Colonic mucosa (tissue), 4 donors: ENCODE measurements around the gene ZNF718. TPM values are rescaled to one million over a fixed set of nuclear protein-coding genes. Genes with fewer than 3 reads are reported as not detected.
"Not testable (repeated sequence)": the region's sequence is repeated elsewhere in the genome, so short reads cannot be mapped to it uniquely, and the experiment has no call there.

ENCODE experiments used
- DNase-seq: peaks from one replicate; pipeline ENCODE4 v3.0.0-alpha.2; 2020
- H3K27ac ChIP-seq: fragments of 200-600 bp; one replicate; pipeline ENCODE4 v1.8.0; 2021
- H3K27me3 ChIP-seq: fragments of 200-600 bp; one replicate; pipeline ENCODE4 v1.8.0; 2021
- H3K36me3 ChIP-seq: fragments of 200-600 bp; one replicate; pipeline ENCODE4 v1.8.0; 2021
- H3K4me1 ChIP-seq: fragments of 200-600 bp; one replicate; pipeline ENCODE4 v1.8.0; 2021; ENCODE audit warnings: mild to moderate bottlenecking
- H3K4me3 ChIP-seq: fragments of 200-600 bp; one replicate; pipeline ENCODE4 v1.8.0; 2021
- H3K9ac ChIP-seq, 2 donors: one replicate each; pipeline ENCODE4 v1.7.0; 2013; ENCODE audit warnings: control low read depth in 2 of 2, low read depth in 2 of 2, low read length in 2 of 2
- H3K9me3 ChIP-seq: fragments of 200-600 bp; one replicate; pipeline ENCODE4 v1.8.0; 2021
- intact Hi-C: fragments of 100-400 bp; cut with DNase I; formaldehyde crosslinking; loops from one replicate; pipeline ENCODE4 v1.14.1; 2022
- total RNA-seq, 2 donors: library from RNA; stranded (reverse); fragmentation: NEBNext Ultra II Directional in 1 of 2; extraction: Animal tissue kit (Norgen Biotek cat#: 25700) in 1 of 2; gene quantifications; one replicate each; pipeline ENCODE4 v1.2.1, GENCODE V29; 2021
- TF ChIP-seq, protein P1 (sequence below): fragments of 200-600 bp; IDR thresholded peaks from one replicate; pipeline ENCODE4 v1.8.0; 2022; ENCODE audit warnings: antibody characterized with exemption, mild to moderate bottlenecking
- donor health status: healthy.
- donor health status: DM: no; HTN: no; CAD: no.
- donor health status: DM: no; HTN: no; CAD: no.

ZNF718 gene
- 1 to 10 TPM; 5.4 to 7.9 TPM for total RNA-seq

DNA sequence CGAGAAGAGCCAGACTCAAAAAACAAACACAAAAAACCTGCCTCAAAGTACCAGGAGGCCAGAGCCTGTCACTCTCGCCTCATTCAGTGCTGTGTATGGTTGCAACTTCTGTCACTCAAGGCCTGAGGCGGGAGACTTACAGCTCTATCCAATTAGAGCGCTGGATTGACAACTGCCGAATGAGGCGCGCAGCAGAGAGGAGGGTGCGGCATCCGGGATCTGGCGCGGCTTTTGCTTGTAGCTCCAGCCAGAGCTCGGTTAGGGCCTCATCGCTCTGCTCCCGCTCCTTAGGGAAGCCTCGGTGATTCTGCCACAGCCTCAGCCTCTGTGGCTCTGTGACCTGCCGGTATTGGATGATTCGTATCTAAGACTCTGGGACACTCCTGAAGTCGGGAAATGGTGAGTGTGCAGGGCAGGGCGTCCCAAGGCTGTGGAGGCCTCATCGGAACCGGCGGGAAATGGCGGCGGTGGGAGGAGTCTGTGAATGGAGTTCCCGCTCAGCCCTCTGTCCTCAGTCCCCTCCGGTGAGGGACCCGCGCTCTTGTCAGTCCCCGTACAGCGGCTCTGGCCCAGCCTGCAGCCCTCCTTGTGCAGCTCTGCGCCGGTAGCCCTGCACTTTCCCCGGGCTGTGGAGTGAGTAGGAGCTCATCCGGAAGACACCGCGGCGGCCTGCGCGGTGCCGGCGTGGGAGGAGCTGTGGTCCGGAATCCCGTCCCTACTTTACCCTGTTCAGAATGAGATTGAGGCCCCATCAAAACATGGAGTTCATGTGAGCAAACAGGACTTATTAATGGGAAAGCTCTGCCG is at the start of gene ZNF718:
ZNF718 (plus strand) TSS at position 227 of the 807 bp plus-strand sequence; CDS start at position 397, 170 bp downstream.
- DNase-seq = peak; percentile 96
- Histone ChIP-seq H3K4me1 (no peaks in the 10 kb centered on the region), H3K36me3 (no peaks in the 10 kb centered on the region), H3K9ac (peak within 1 kb of the TSS; percentile 84 to 91), H3K4me3 (peak within 1 kb of the TSS; percentile 67), H3K9me3 (no peaks in the 10 kb centered on the region), H3K27ac (peak within 1 kb of the TSS; percentile 91), H3K27me3 (no peaks in the 10 kb centered on the region)
- intact Hi-C loops = no loop called here
- TF ChIP-seq, protein P1, sequence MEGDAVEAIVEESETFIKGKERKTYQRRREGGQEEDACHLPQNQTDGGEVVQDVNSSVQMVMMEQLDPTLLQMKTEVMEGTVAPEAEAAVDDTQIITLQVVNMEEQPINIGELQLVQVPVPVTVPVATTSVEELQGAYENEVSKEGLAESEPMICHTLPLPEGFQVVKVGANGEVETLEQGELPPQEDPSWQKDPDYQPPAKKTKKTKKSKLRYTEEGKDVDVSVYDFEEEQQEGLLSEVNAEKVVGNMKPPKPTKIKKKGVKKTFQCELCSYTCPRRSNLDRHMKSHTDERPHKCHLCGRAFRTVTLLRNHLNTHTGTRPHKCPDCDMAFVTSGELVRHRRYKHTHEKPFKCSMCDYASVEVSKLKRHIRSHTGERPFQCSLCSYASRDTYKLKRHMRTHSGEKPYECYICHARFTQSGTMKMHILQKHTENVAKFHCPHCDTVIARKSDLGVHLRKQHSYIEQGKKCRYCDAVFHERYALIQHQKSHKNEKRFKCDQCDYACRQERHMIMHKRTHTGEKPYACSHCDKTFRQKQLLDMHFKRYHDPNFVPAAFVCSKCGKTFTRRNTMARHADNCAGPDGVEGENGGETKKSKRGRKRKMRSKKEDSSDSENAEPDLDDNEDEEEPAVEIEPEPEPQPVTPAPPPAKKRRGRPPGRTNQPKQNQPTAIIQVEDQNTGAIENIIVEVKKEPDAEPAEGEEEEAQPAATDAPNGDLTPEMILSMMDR = no peak

DNA sequence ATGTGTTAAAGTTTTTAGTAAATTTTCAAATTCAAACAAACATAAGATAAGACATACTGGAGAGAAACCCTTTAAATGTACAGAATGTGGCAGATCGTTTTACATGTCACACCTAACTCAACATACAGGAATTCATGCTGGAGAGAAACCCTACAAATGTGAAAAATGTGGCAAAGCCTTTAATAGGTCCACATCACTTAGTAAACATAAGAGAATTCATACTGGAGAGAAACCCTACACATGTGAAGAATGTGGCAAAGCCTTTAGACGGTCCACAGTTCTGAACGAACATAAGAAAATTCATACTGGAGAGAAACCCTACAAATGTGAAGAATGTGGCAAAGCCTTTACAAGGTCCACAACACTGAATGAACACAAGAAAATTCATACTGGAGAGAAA is 38.4 kb upstream of the ZNF718 start:
- no peak for DNase-seq
- Histone ChIP-seq H3K4me3 (no peak overlapping the region), H3K27ac (no peak overlapping the region), H3K9me3 (peaks cover 17% of the 10 kb centered on the region), H3K4me1 (no peaks in the 10 kb centered on the region), H3K36me3 (no peaks in the 10 kb centered on the region), H3K27me3 (no peaks in the 10 kb centered on the region), H3K9ac (no peak overlapping the region)
- TF ChIP-seq, protein P1 = no peak
- intact Hi-C loops = no loop called here

DNA sequence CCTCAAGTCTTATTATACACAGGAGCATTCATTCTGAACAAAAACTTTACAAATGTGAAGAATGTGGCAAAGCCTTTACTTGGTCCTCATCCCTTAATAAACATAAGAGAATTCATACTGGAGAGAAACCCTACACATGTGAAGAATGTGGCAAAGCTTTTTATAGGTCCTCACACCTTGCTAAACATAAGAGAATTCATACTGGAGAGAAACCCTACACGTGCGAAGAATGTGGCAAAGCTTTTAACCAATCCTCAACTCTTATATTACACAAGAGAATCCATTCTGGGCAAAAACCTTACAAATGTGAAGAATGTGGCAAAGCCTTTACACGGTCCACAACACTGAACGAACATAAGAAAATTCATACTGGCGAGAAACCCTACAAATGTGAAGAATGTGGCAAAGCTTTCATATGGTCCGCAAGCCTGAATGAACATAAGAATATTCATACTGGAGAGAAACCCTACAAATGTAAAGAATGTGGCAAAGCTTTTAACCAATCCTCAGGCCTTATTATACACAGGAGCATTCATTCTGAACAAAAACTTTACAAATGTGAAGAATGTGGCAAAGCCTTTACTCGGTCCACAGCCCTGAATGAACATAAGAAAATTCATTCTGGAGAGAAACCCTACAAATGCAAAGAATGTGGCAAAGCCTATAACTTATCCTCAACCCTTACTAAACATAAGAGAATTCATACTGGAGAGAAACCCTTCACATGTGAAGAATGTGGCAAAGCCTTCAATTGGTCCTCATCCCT is 37.6 kb upstream of the ZNF718 start:
- H3K36me3 ChIP-seq, H3K27ac ChIP-seq, intact Hi-C loops, DNase-seq, H3K9ac ChIP-seq, H3K4me1 ChIP-seq, H3K4me3 ChIP-seq, H3K27me3 ChIP-seq: not testable (repeated sequence)
- H3K9me3 ChIP-seq = peaks cover 17% of the 10 kb centered on the region

DNA sequence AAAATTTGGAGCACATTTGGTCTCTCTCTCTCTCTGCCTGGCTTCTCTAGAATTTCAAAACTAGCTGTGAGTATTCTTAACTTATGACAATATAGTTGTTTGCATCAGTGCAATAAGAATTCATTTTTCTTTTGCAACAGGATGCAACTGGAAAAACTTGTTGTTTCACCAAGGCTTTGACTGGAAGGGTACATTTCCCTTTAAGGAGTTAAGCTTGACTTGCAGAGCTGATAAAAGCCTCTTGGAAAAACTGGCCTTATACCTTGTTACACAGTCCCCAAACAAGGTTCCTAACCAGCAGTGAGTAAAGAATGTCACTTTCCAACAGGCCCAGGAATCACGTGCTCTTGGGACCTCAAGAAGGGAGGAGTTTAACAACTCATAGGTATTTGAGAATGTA is 25.9 kb upstream of the ZNF718 start:
- Histone ChIP-seq H3K4me1 (no peaks in the 10 kb centered on the region), H3K27me3 (no peaks in the 10 kb centered on the region), H3K27ac (no peak overlapping the region), H3K9me3 (peaks cover 8% of the 10 kb centered on the region), H3K9ac (no peak overlapping the region), H3K4me3 (no peak overlapping the region), H3K36me3 (no peaks in the 10 kb centered on the region)
- DNase-seq = no peak
- intact Hi-C loops = no loop called here
- TF ChIP-seq, protein P1 = no peak

DNA sequence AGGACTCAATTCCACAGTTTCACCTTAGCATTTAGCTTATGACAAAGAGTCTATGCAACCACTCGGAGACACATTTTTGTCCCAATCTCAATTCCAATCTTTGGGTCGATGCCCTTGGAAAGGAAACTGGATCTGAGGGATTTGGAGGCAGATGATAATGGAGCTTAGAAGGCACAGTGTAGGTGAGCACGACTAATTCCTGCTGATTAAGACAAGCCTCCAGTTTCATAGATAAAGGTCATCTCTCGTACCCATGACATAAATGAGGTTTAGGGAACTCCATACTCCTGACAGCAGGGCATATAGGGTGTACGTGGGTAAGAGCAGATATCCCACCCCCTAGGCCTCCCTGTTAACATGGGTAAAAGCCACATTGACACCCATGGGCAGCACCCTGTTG is 24.4 kb upstream of the ZNF718 start:
- Histone ChIP-seq H3K4me3 (no peak overlapping the region), H3K9me3 (peaks cover 6% of the 10 kb centered on the region)
- TF ChIP-seq, protein P1 = no peak

DNA sequence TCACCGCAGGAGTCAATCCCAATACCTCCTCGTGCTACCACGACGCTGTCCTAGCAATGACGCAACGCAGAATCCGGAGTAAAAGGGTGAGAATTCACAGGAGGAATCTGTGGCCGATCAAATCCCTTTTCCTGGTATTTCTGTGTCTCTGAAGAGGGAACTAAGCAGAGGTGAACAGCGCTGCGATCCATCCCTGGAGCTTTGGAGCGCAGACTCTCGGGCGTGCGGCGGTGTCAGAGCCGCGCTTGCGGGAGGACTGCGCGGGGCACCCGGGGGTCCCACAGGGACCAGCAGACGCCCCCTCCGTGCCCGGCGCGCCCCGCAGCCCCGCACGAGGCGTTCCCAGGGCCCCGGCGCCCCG is 17.2 kb upstream of the ZNF718 start:
- H3K36me3 ChIP-seq = no peaks in the 10 kb centered on the region
- intact Hi-C loops = no loop called here
- no peak for DNase-seq
- H3K27ac ChIP-seq = no peak overlapping the region
- no peak overlapping the region for H3K9ac ChIP-seq
- H3K9me3 ChIP-seq = no peaks in the 10 kb centered on the region
- TF ChIP-seq, protein P1 = no peak
- peaks cover 23% of the 10 kb centered on the region for H3K27me3 ChIP-seq
- H3K4me3 ChIP-seq = no peak overlapping the region
- H3K4me1 ChIP-seq = no peaks in the 10 kb centered on the region

More for the DNA sequence above, 24.4 kb upstream of the ZNF718 start:
- H3K27ac ChIP-seq = no peak overlapping the region
- H3K4me1 ChIP-seq = no peaks in the 10 kb centered on the region
- no peaks in the 10 kb centered on the region for H3K36me3 ChIP-seq
- no peaks in the 10 kb centered on the region for H3K27me3 ChIP-seq
- H3K9ac ChIP-seq = no peak overlapping the region
- DNase-seq = no peak
- intact Hi-C loops = no loop called here
